ENCODE results near the gene MBLAC2.

MBLAC2 gene

GRCh38 chr5:90473396-90474234, 956 bp downstream of the MBLAC2 start:
- no peak for TF ChIP-seq CTCF (conservative IDR thresholded peaks at IDR 0.05; ENCODE audit: low read depth, low read length)
- H3K4me3 ChIP-seq (ENCODE audit: low read depth, low read length): peak overlapping the region; percentile 72
- DNase-seq (ENCODE audit: low read depth): peak; percentile 30

- TF ChIP-seq CTCF (conservative IDR thresholded peaks at IDR 0.05; ENCODE audit: low read depth, low read length): no peak
- H3K4me3 ChIP-seq (ENCODE audit: low read depth, low read length): peak overlapping the region; percentile 72
- DNase-seq (ENCODE audit: low read depth): no peak
Observed at GRCh38 chr5:90472783-90473395, 1.7 kb downstream of the MBLAC2 start.

- H3K4me3 ChIP-seq (ENCODE audit: low read depth, low read length): no peak overlapping the region
- no peak for TF ChIP-seq CTCF (conservative IDR thresholded peaks at IDR 0.05; ENCODE audit: low read depth, low read length)
- DNase-seq (ENCODE audit: low read depth): no peak
Observed at GRCh38 chr5:90461288-90461687, 13.3 kb downstream of the MBLAC2 start.

- no peak overlapping the region for H3K4me3 ChIP-seq (ENCODE audit: low read depth, low read length)
- peak; percentile 83 for DNase-seq (ENCODE audit: low read depth)
- no peak for TF ChIP-seq CTCF (conservative IDR thresholded peaks at IDR 0.05; ENCODE audit: low read depth, low read length)
Observed at GRCh38 chr5:90446961-90447360, 27.6 kb downstream of the MBLAC2 start.

- no peak for TF ChIP-seq CTCF (conservative IDR thresholded peaks at IDR 0.05; ENCODE audit: low read depth, low read length)
- no peak for DNase-seq (ENCODE audit: low read depth)
- no peak overlapping the region for H3K4me3 ChIP-seq (ENCODE audit: low read depth, low read length)
Observed at GRCh38 chr5:90440644-90441043, 33.9 kb downstream of the MBLAC2 start.

- H3K4me3 ChIP-seq (ENCODE audit: low read depth, low read length): no peak overlapping the region
- peak; percentile 28 for DNase-seq (ENCODE audit: low read depth)
- TF ChIP-seq CTCF (conservative IDR thresholded peaks at IDR 0.05; ENCODE audit: low read depth, low read length): no peak
Observed at GRCh38 chr5:90438100-90438499, 36.5 kb downstream of the MBLAC2 start.
